ENCODE data around the gene ALOX5.

The ALOX5 gene

GRCh38 chr10:45443101-45444009 is 69.3 kb downstream of the ALOX5 start:
- no peaks in the 10 kb centered on the region for H3K36me3 Mint-ChIP-seq (ENCODE audit: low read depth)
- no peaks in the 10 kb centered on the region for H3K4me1 Mint-ChIP-seq
- H3K27ac Mint-ChIP-seq, result no peak overlapping the region
- H3K9me3 Mint-ChIP-seq, result no peaks in the 10 kb centered on the region
- peaks cover 4% of the 10 kb centered on the region for H3K27me3 Mint-ChIP-seq (ENCODE audit: low read depth)
- TF ChIP-seq CTCF (IDR thresholded peaks at IDR 0.05; ENCODE audit: unreplicated experiment in 3 of 3), result no peak
- H3K4me3 Mint-ChIP-seq, result no peak overlapping the region

GRCh38 chr10:45444022-45444421 is 70.0 kb downstream of the ALOX5 start:
- Mint-ChIP-seq H3K27ac (no peak overlapping the region), H3K27me3 (ENCODE audit: low read depth) (peaks cover 4% of the 10 kb centered on the region)
- no peak for TF ChIP-seq CTCF (IDR thresholded peaks at IDR 0.05; ENCODE audit: unreplicated experiment in 3 of 3)

DNA sequence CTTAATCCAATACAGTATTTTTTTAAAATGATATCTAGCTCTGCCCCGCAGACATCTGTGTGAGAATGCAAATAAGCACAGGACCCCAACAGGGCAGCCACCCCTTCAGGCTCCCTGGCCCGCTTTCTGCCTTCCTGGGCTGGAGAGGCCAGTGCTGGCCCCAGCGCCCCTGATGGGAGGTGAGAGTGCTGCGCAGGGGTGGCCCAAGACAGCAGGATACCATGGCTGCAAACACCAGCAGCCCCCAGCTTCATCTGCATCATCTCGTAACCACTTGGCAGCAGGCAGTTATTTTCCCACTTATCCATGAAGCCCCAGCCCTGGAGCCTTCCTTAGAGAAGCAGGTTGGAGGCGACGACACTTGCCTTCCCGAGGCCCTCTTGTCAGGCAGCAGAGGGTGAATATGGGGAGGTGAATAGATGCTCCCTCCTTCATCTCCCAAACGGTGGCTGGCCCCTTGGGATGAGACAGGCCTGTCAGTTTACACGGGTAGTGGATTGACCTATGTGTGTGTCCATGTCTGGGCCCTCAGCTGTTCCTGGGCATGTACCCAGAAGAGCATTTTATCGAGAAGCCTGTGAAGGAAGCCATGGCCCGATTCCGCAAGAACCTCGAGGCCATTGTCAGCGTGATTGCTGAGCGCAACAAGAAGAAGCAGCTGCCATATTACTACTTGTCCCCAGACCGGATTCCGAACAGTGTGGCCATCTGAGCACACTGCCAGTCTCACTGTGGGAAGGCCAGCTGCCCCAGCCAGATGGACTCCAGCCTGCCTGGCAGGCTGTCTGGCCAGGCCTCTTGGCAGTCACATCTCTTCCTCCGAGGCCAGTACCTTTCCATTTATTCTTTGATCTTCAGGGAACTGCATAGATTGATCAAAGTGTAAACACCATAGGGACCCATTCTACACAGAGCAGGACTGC is 71.2 kb downstream of the ALOX5 start:
- Mint-ChIP-seq H3K4me1 (no peaks in the 10 kb centered on the region), H3K36me3 (ENCODE audit: low read depth) (no peaks in the 10 kb centered on the region), H3K9me3 (no peaks in the 10 kb centered on the region), H3K4me3 (no peak overlapping the region), H3K27ac (no peak overlapping the region), H3K27me3 (ENCODE audit: low read depth) (peaks cover 4% of the 10 kb centered on the region)
- TF ChIP-seq CTCF (IDR thresholded peaks at IDR 0.05; ENCODE audit: unreplicated experiment in 3 of 3), result no peak

More at GRCh38 chr10:45444022-45444421, 70.0 kb downstream of the ALOX5 start:
- Mint-ChIP-seq H3K4me1 (no peaks in the 10 kb centered on the region), H3K36me3 (ENCODE audit: low read depth) (no peaks in the 10 kb centered on the region), H3K4me3 (no peak overlapping the region), H3K9me3 (no peaks in the 10 kb centered on the region)

GRCh38 chr10:45446858-45447257 is 72.8 kb downstream of the ALOX5 start:
- Mint-ChIP-seq H3K27ac (no peak overlapping the region), H3K4me1 (no peaks in the 10 kb centered on the region), H3K27me3 (ENCODE audit: low read depth) (peaks cover 4% of the 10 kb centered on the region), H3K4me3 (no peak overlapping the region), H3K36me3 (ENCODE audit: low read depth) (no peaks in the 10 kb centered on the region), H3K9me3 (no peaks in the 10 kb centered on the region)
- TF ChIP-seq CTCF (IDR thresholded peaks at IDR 0.05; ENCODE audit: unreplicated experiment in 3 of 3), result no peak

DNA sequence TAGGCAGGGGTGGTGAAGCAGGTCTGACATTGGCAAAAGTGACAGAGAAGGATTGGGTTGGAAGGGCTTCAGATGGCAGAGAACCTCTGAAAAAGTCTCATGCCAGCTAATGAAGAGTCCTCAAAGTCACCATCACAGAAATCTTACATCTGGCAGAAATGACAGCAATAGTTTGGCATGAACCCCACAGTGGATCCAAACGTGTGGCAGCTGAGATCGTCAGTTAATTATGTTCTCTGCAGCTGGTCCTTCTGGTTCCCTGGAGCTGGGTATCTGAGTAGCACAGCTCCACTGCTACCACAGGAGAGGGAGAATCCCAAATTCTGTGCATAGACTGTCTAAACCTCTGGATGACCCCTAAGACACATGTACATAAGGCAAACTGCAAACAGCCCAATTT is 73.4 kb downstream of the ALOX5 start:
- no peak for TF ChIP-seq CTCF (IDR thresholded peaks at IDR 0.05; ENCODE audit: unreplicated experiment in 3 of 3)
- no peaks in the 10 kb centered on the region for H3K4me1 Mint-ChIP-seq

More for the DNA sequence above, 73.4 kb downstream of the ALOX5 start:
- H3K4me3 Mint-ChIP-seq, result no peak overlapping the region
- peaks cover 4% of the 10 kb centered on the region for H3K27me3 Mint-ChIP-seq (ENCODE audit: low read depth)
- no peak overlapping the region for H3K27ac Mint-ChIP-seq
- no peaks in the 10 kb centered on the region for H3K36me3 Mint-ChIP-seq (ENCODE audit: low read depth)
- H3K9me3 Mint-ChIP-seq, result no peaks in the 10 kb centered on the region

Measured in nephron (organoid).